ENCODE results near the gene SGK1.
"Not testable (repeated sequence)": the region's sequence is repeated elsewhere in the genome, so short reads cannot be mapped to it uniquely, and the experiment has no call there.

Gene SGK1

GRCh38 chr6:134238960-134239795 is 78.7 kb downstream of the SGK1 start:
- no peak for DNase-seq (ENCODE audit: low spot score in 2 of 2)
- Mint-ChIP-seq H3K9me3 (peaks cover 7% of the 10 kb centered on the region), H3K4me1 (peaks cover 34% of the 10 kb centered on the region), H3K4me3 (no peak overlapping the region), H3K27ac (peak overlapping the region; percentile 84), H3K36me3 (peaks cover 6% of the 10 kb centered on the region)
- no peak for ATAC-seq

GRCh38 chr6:134238006-134238405 is 79.9 kb downstream of the SGK1 start:
- Mint-ChIP-seq H3K36me3 (peaks cover 6% of the 10 kb centered on the region), H3K27ac (no peak overlapping the region), H3K9me3 (peaks cover 7% of the 10 kb centered on the region), H3K4me3 (no peak overlapping the region), H3K4me1 (peaks cover 34% of the 10 kb centered on the region)
- ATAC-seq (no peak), DNase-seq (ENCODE audit: low spot score in 2 of 2) (no peak)

GRCh38 chr6:134235937-134236751 is 81.8 kb downstream of the SGK1 start:
- DNase-seq (ENCODE audit: low spot score in 2 of 2) (peak in 1 of 2 donors; percentile 56), ATAC-seq (peak; percentile 92)
- Mint-ChIP-seq H3K9me3 (peaks cover 3% of the 10 kb centered on the region), H3K36me3 (peaks cover 6% of the 10 kb centered on the region), H3K27ac (peak overlapping the region; percentile 88), H3K4me1 (peaks cover 27% of the 10 kb centered on the region), H3K4me3 (peak overlapping the region; percentile 31)

GRCh38 chr6:134235334-134235733 is 82.6 kb downstream of the SGK1 start:
- DNase-seq (ENCODE audit: low spot score in 2 of 2); H3K36me3 Mint-ChIP-seq; H3K9me3 Mint-ChIP-seq; ATAC-seq: not testable (repeated sequence)
- peak overlapping the region; percentile 88 for H3K27ac Mint-ChIP-seq
- peaks cover 21% of the 10 kb centered on the region for H3K4me1 Mint-ChIP-seq
- H3K4me3 Mint-ChIP-seq: peak overlapping the region; percentile 31

- Mint-ChIP-seq H3K36me3 (no peaks in the 10 kb centered on the region), H3K9me3 (no peaks in the 10 kb centered on the region), H3K4me1 (peaks cover 11% of the 10 kb centered on the region), H3K27ac (no peak overlapping the region), H3K4me3 (no peak overlapping the region)
- ATAC-seq (no peak), DNase-seq (ENCODE audit: low spot score in 2 of 2) (no peak)
Observed at GRCh38 chr6:134233180-134233955, 84.5 kb downstream of the SGK1 start.

GRCh38 chr6:134230940-134231339 is 87.0 kb downstream of the SGK1 start:
- Mint-ChIP-seq H3K4me3 (no peak overlapping the region), H3K9me3 (no peaks in the 10 kb centered on the region), H3K36me3 (no peaks in the 10 kb centered on the region), H3K27ac (no peak overlapping the region), H3K4me1 (peaks cover 6% of the 10 kb centered on the region)
- ATAC-seq (no peak), DNase-seq (ENCODE audit: low spot score in 2 of 2) (no peak)

- no peak for ATAC-seq
Observed at GRCh38 chr6:134230087-134230700, 87.7 kb downstream of the SGK1 start.

GRCh38 chr6:134229520-134229919 is 88.4 kb downstream of the SGK1 start:
- Mint-ChIP-seq H3K36me3 (no peaks in the 10 kb centered on the region), H3K9me3 (no peaks in the 10 kb centered on the region), H3K4me3 (no peak overlapping the region), H3K4me1 (no peaks in the 10 kb centered on the region), H3K27ac (no peak overlapping the region)
- no peak for DNase-seq (ENCODE audit: low spot score in 2 of 2)
- no peak for ATAC-seq

More at GRCh38 chr6:134230087-134230700, 87.7 kb downstream of the SGK1 start:
- Mint-ChIP-seq H3K9me3 (no peaks in the 10 kb centered on the region), H3K4me3 (no peak overlapping the region), H3K27ac (no peak overlapping the region), H3K36me3 (no peaks in the 10 kb centered on the region), H3K4me1 (peaks cover 6% of the 10 kb centered on the region)
- DNase-seq (ENCODE audit: low spot score in 2 of 2): no peak

GRCh38 chr6:134223796-134224420 is 94.0 kb downstream of the SGK1 start:
- no peaks in the 10 kb centered on the region for H3K4me1 Mint-ChIP-seq
- H3K4me3 Mint-ChIP-seq: no peak overlapping the region
- no peak for ATAC-seq
- H3K27ac Mint-ChIP-seq: no peak overlapping the region
- no peaks in the 10 kb centered on the region for H3K9me3 Mint-ChIP-seq
- DNase-seq (ENCODE audit: low spot score in 2 of 2): no peak
- no peaks in the 10 kb centered on the region for H3K36me3 Mint-ChIP-seq

GRCh38 chr6:134221250-134221649 is 96.7 kb downstream of the SGK1 start:
- ATAC-seq: no peak
- no peaks in the 10 kb centered on the region for H3K9me3 Mint-ChIP-seq
- H3K4me1 Mint-ChIP-seq: no peaks in the 10 kb centered on the region
- no peak overlapping the region for H3K27ac Mint-ChIP-seq
- no peak overlapping the region for H3K4me3 Mint-ChIP-seq
- no peaks in the 10 kb centered on the region for H3K36me3 Mint-ChIP-seq
- DNase-seq (ENCODE audit: low spot score in 2 of 2): no peak

GRCh38 chr6:134217798-134218140 is 100.1 kb downstream of the SGK1 start:
- DNase-seq (ENCODE audit: low spot score in 2 of 2) (no peak), ATAC-seq (no peak)
- Mint-ChIP-seq H3K4me1 (no peaks in the 10 kb centered on the region), H3K9me3 (no peaks in the 10 kb centered on the region), H3K4me3 (no peak overlapping the region), H3K27ac (no peak overlapping the region), H3K36me3 (no peaks in the 10 kb centered on the region)

- H3K27ac Mint-ChIP-seq: no peak overlapping the region
- ATAC-seq (no peak), DNase-seq (ENCODE audit: low spot score in 2 of 2) (no peak)
- no peaks in the 10 kb centered on the region for H3K36me3 Mint-ChIP-seq
- H3K4me3 Mint-ChIP-seq: no peak overlapping the region
- no peaks in the 10 kb centered on the region for H3K9me3 Mint-ChIP-seq
- H3K4me1 Mint-ChIP-seq: no peaks in the 10 kb centered on the region
Observed at GRCh38 chr6:134217105-134217797, 100.7 kb downstream of the SGK1 start.

- Mint-ChIP-seq H3K4me1 (no peaks in the 10 kb centered on the region), H3K27ac (no peak overlapping the region), H3K4me3 (no peak overlapping the region), H3K9me3 (no peaks in the 10 kb centered on the region), H3K36me3 (no peaks in the 10 kb centered on the region)
- DNase-seq (ENCODE audit: low spot score in 2 of 2) (no peak), ATAC-seq (no peak)
Observed at GRCh38 chr6:134216301-134217010, 101.5 kb downstream of the SGK1 start.

GRCh38 chr6:134213410-134213809 is 104.5 kb downstream of the SGK1 start:
- not testable (repeated sequence) for H3K36me3 Mint-ChIP-seq; H3K9me3 Mint-ChIP-seq; ATAC-seq; H3K4me3 Mint-ChIP-seq; DNase-seq (ENCODE audit: low spot score in 2 of 2); H3K4me1 Mint-ChIP-seq; H3K27ac Mint-ChIP-seq

Data from stimulated activated effector memory CD8-positive, alpha-beta T cell treated with anti-CD3 and anti-CD28 coated beads, Interleukin-12 subunit alpha, Interleukin-12 subunit beta, amount 100 ng/mL, for 72 hours (primary cell).